HG02973 (cell line): ENCODE data around the gene GSC.

Experiments used
- ATAC-seq: cut with Tn5 transposase; IDR thresholded peaks from one replicate; pipeline ENCODE4 v1.9.1; 2021; ENCODE audit warnings: moderate library complexity; ENCODE audit not compliant: unreplicated experiment

Gene GSC

DNA sequence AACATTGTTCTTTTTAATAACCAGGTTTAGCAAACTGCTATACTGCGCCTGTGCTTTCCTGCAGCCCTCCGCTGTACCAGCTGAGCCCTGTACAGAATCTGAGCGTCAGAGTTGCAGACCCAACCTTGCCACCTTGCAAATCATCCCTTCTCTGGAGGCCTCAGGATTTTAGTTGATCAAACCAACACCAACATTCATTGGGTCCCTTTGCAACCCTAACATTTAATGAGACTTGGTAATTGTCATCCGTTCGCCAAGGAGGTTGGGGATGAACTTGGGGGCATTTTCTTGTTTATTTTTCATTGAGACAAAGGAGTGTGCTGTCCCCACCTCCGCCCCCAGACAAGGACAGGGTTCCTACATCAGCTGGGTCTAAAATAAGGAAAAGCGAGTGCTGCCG, 2.6 kb upstream of the GSC start:
- ATAC-seq, result no peak

DNA sequence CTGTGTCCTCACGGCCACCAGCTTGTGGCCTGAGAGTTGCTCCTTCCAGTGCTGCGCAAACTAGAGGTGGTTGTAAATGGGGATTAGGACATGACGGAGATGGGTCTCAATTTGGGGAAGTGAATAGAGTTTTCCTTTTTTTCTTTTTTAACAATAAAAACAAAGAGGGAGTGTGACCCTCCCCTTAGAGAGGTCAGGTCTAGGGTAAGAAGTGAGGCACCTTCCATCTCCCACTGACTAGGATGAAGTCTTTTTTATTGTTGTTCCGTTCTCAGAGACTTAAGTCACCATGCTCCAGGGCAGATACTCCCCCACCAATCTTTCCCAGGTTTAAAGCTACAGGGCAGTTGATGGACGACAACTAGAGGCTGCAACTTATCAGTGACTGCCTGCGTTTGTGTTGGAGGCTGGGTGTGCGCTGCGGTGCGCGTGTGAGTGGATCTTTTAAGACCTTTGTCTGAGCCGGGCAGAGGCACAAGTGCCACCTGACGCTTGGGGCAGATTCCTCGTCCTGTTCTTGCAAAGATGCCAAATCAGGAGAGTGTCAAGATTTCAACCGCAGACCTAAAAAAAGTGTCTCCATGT, 2.1 kb upstream of the GSC start:
- ATAC-seq, result no peak

DNA sequence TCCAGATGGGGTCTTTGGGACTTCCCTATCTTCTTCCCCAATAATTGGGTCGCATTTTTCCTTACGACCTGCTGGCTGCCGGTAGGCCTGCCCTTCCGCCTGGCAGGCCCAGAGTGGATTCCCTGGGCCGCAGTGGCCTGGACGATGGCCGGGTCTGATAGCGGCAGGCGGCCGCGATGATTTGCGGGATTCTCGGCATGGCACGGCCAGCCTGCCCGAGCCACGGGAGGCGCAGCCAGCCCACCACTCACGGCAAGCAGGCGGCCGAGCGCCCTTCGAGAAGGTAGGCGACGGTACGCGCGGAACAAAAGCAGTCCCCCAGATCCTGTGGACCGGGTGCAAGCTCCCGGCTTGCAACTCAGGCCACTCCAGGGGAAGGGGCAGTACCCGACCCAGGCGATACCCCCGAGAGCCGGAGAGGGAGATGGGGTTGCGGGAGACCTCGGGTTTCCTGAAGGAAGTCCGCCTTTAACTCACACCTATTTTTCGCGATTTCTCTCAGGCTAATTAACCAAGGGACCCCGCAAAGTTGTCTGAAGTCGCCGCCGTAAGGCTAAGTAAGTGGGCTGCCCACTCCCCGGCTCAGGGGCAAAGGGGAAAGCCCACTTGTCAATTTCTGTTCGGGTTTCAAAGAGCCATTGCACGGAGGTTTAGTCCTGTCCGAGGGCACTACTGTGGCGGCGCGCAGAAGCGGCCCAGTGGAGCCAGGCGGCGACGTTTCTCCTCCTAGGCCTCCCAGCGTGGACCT, 1.4 kb upstream of the GSC start:
- ATAC-seq, result no peak

DNA sequence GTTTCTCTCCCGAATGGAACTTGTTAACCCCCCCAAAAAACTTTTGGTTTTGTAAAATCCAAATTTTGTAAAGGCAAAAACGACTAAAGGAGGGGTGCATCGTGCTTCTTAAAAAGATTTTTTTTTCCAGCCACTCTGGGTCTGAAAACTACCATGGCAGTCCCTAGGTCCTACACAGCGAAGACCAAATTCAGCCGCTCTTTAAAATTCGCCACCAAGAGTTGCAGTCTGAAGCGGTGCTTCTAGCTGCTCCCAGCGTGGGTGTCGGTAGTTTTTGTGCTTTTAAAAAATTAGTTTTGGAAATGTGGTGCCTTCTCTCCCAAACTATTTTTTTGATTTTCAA, 873 bp upstream of the GSC start:
- no peak for ATAC-seq

DNA sequence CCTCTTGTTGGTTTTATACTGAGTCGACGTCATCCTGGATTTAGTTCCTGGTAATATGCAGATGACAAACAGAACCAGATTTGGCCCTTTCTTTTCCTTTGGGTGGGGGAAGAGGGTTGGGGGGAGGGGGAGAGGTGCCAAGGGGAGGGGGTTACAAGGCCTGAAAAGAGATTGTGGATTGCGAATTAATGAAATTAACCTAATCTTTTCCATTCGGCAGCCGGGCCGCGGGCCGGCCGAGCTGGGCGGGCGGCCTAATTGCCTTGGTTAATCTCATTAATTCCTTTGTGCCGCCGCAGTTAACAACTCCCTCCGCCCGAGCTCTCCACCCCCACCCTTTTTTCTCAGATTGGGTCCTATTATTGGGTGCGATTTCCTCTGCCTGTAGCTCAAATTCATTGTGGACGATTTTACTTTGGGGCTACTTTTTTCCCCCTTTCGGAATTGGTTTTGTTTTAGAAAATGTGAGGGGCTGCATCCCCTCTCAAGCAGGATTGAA, 387 bp upstream of the GSC start:
- no peak for ATAC-seq

DNA sequence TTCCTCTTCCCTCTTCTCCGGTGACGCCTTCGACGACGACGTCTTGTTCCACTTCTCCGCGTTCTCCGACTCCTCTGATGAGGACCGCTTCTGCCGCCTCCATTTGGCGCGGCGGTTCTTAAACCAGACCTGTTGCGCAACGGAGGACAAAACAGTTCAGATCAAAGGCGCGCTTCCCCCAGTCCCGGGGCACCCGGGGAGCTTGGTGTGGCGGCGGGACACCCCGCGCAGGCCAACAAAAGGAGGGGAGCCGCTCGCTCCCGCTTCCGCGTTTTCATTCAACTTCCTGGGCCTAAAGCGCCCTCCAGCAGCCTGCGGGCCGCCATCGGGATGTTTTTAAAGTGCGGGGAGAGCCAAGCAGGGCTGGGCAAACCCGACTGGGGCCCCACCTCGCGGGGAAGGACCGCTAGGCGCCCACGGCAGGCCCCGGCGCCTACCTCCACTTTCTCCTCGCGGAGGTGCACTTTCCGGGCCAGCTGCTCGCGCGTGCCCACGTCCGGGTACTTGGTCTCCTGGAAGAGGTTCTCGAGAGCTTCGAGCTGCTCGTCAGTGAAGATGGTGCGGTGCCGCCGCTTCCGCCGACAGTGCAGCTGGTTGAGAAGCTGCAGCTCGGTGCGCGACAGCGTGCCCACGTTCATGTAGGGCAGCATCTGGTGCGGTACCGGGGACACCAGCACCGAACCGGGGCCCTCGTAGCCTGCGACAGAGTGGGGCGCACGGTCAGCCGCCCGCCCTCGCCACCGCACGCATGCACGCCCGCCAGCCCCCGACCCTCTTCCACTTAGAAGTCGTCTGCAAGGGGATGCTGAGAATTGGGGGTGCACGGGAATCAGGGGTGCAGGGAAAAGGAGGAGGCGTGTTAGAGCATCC, 1.2 kb downstream of the GSC start:
- no peak for ATAC-seq

DNA sequence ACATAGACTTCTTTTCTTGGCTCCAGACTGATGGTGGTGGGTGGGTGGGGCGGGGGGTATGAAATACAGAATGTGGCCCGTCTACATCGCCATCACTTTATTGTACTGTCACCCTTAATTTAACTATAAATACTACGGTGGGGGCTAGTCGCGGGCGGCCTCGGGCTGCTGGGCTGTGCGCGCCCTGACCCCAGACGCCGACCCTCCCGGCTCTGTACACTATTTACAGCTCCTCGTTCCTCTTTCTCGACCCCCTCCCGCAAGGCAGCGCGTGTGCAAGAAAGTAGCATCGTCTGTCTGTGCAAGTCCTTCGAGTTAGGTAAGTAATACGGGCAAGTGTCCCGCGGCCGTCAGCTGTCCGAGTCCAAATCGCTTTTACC, 1.8 kb downstream of the GSC start:
- no peak for ATAC-seq

DNA sequence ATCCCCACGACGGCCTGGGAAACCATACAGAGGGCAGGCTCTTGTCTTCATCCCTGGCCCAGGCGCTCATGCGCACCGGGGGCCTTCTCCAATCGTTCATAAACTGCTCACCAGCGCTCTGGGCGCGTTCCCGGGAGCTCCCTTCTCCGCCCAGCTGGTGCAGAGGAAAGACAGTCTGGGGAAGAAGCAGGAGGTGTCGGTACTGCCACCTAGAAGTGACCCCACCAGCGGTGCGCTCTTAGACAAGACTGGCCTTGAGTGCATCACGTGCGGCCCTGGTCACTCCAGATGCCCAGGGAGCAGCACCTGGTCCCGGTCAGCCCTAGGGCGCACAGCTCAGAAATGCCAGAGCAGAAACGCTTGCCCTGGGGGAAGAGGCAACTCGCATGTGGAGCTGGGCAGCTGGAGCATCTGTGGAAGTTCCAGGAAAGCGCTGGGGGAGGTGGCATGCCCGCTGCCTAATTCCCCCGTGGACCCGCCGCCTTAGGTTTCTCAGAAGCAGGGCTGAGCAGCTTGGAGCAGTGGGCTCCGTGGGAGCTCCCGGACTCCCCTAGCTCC, 2.5 kb downstream of the GSC start:
- ATAC-seq, result no peak

DNA sequence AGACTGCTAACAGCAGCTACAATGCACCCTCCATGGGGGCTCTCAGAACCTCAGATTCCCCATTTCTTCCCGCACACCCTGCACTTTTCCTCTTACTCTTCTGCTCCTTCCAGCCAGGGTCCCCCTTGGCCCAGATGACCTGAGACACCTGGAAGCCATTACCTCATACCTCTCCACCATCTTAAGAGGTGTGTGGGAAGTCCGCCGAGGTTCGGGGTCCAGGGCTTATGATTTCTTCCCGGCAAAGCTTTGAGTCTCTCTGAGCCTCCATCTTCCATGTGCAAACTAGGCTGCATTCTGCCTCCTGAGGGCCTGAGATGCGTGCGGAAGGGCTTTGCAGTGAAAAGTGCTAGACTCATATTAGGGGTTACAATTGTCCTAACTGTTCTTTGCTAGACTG, 5.3 kb downstream of the GSC start:
- ATAC-seq, result no peak

DNA sequence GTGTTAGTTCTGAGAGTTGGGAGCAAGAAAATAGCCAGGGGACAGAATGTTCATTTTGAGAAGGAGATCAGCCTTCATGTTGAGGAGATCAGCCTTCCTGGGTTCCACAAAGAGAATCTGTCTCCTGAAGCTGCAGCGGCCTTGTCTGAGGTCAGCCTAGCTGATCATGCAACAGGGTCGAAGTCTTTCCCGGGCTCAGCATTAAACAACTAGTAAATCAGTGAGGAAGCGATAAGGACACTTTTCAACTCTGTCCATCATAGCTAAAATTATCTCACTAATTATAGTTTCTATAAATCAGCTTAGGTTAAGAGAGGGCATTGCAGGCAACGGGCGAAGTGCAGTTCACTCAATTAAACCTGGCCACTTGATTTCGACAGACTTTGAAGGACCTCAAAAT, 7.5 kb downstream of the GSC start:
- ATAC-seq, result no peak

DNA sequence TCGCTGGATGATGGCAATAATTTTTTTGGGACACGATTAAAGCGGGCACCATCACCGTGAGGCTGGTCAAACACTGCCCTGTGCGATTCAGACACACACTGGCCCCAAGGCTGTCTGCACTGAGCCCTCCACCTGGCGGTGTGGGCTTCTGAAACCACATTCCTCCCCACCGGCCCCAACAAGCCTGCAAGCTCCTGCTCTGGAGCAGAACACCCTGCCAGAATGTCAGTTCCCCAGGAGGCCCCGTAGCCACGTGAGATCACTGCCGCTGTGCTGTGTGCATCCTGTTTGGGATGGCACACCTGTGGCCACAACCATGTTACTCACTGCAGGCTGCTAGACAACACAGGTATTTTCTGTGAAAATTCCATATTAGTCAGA, 7.9 kb downstream of the GSC start:
- ATAC-seq, result no peak

DNA sequence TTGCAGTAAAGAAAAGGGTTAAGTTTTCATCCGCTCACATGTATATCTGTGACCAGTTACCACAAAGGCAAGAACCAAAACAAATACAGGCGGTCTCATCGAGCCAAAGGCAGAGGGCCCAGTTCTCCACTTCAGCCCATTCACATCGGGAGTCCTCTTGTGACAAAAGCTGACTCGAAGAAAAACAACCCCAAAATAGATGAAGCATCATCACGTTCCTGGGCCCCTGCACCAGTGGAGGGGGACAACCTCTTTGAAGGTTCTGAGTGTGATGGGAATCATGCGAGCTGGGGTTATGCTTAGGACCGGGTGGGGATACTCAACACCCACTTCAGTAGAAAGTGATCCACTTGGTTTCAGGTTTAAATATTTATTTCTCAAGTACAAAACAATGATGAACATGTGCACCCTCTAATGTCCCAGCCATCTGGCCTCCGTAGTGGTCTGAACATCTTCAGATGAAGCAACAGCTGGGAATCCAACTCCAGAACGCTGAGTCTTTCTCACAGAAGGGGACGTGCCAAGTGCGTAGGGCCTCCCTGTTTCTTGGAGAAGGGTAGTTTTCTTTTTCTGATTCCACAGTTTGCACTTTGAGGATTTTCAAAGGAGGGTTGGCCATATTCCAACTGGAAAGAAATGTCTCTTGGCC, 8.4 kb downstream of the GSC start:
- no peak for ATAC-seq

DNA sequence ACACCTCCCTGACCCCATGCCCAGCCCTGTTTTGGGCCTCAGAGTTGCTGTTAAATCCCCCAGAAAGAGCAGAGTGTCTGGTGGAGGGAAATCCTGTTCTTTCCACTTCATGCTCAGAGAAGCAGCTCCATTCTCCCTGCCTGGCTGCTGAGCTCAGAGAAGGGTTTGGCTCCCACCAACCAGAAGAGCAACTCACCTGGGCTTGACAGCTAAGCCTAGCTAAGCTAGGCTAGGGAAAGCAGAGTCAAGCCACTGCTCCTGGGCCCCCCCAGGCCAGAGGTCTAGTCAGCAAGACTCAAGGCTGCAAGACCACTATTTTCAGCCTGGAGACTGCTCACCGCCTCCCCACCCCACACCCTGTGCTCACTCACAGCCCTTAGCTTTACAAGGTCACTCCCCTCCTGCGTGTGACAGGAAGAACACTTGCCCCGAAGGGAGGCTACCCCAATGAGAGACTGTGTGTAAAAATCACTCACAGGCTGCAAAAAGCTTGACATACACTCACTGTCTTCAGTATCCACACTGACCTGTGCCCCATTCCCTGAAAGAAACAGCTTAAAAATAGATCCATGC, 13.5 kb downstream of the GSC start:
- no peak for ATAC-seq

DNA sequence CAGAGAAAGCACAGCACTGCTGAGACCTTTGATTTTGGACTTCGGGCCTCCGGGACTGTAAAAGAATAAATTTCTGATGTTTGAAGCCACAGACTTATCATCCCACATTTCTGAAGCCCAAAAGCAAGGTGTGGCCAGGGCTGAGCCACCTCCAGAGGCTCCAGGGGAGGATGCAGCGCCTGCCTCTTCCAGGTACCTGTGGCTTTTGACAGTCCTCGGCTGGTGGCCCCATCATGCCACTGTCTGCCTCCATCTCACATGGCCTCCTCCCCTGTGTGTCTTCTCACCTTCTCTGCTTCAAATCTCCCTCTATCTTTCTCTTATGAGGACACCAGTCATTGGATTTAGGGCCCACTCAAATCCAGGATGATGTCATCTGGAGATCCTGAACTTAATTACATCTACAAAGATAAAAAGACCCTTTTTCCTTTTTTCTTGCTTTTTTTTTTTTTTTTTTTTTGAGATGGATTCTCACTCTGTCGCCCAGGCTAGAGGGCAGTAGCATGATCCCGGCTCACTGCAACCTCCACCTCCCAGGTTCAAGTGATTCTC, 15.4 kb downstream of the GSC start:
- no peak for ATAC-seq

DNA sequence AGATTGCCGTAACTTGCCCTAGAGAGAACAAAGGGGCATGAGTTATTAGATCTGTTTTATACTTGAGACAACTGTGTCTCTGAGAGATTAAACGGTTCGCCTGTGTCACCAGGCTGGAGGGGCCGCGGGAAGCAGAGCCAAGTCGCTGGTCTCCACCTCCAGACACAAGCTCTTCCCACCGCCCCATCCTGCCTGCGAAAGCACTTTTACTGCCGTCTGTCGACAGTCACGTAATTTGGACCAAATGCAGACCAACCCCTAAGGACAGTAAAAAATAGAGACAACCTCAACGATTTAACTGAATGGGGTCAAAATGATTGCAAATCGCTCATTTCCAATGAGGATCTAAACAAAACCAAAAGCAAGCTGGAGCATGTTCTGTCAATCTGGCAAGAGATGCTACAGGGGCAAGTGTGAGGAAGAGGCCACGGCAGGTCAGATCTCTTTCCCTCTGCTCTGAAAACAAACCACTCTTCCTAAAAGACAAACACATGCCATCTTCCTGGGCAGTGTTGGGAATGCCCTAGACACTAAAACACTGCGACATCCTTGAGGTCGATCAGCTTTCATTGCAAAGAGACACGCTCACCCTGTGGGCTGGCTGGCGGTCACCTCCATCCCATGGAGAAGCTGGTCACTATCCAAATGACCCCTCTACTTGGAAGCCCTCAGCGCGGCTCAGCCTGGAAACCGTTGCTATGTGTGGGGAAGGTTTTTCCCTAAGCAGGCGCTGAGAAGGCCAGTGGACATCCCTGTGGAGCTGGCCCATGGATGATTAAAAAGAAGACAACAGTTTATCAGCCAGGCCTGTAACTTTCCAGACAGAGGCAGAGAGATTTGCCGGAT, 17.1 kb downstream of the GSC start:
- no peak for ATAC-seq

DNA sequence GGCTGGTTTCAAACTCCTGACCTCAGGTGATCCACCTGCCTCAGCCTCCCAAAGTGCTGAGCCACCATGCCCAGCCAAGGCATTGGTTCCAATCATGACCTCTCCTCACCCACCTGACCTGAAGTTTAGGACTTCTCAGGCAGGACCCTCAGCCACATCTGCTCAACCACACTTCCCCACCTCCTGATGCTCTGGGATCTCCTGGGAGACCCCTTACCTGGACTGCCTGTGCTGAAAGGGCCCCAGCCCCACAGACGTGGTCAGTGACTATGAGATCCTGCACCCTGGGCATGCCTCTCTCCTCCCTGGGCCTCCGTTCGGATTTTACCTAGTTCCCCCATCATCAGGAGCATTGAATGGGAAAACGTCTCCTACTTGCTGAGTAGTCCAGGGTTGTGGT, 18.0 kb downstream of the GSC start:
- ATAC-seq, result no peak

DNA sequence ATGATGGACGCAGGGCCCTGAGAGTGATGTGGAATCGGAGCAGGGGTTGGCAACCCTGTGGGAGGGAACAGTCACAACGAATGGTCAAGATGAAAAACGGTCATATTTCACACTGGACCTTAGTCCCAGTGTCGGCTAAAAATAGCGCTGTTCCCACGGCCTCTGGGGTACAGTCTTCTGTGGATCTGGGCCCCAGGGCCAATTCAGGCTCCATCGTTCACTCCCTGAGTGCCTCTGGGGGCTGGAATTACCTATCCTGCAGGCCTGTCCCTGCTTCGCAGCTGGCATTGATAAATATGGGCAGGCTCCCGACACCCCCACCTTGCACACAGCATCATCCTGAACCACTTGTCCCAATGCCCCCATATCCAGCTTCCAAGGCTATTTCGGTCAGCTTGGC, 18.6 kb downstream of the GSC start:
- ATAC-seq, result no peak

DNA sequence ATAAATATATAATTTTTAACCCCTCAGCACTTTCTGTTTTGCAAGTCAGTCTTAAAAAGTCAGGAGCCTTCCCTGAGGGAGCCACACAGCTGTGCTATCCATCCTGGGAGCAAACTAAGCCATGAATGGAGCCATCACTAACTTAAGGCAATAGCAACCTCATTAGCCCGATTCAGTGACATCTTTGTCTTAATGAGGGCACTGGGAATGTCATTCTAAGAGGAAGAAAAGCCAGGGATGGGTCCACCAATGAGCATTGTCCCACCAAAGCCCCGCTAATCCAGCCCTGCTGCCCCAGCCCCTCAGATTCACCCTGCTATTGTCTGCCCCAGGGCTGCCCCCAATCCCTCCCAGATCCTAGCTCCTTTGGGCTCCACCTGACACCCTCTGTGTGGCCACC, 19.5 kb downstream of the GSC start:
- ATAC-seq, result no peak

DNA sequence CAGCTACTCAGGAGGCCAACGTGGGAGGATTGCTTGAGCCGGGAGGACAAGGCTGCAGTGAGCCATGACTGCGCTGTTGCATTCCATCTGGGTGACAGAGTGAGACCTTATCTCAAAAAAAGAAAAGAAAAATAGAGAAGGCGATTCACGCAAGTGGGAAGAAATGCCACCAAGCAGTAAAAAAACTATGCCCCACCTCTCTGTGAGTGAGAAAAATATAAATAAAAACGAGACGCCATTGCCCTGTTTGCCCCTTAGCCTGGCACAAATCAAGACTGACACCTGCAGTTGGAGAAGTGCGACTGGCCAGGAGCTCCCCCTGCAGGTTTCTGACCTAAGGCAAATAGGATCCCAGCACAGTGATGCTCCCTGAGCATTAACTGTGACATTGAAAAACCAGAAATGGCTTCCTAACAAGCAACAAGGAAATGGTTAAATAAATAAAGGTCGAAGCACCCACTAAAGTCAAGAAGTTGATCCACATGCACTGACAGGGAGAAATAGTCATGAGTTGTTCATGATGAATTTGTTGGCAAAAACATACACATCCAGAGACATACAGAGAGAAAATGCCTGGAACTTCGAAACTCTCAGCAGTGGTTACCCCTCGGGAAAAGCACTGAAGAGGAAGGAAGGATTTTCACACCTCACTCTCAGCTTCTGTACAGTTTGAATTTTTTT, 21.1 kb downstream of the GSC start:
- no peak for ATAC-seq
